A549 (cell line): ENCODE measurements around the gene FTH1. TPM values are rescaled to one million over a fixed set of nuclear protein-coding genes. Genes with fewer than 3 reads are reported as not detected.
"Not testable (repeated sequence)": the region's sequence is repeated elsewhere in the genome, so short reads cannot be mapped to it uniquely, and the experiment has no call there.

Experiments
- ATAC-seq, 2 experiments: fragments of 200-7000 bp in 1 of 2; fragments of >200 bp in 1 of 2; cut with Nextera tagmentation in 1 of 2; cut with Tn5 transposase in 1 of 2; 3 replicates each; pipeline versions ENCODE4 v1.8.0 to v1.9.1; 2018 to 2020; ENCODE audit warnings: mild to moderate bottlenecking in 1 of 2, moderate library complexity in 1 of 2
- CTCF ChIA-PET: fragments of 300-600 bp; sonication (Branson Sonifier 250); formaldehyde crosslinking; extraction: SDS; loops from one replicate; lab custom pipeline; 2021; ENCODE audit warnings: antibody characterized with exemption, inconsistent platforms; lab: Yijun Ruan, JAX
- POLR2A ChIA-PET: fragments of 350-600 bp; formaldehyde crosslinking; extraction: SDS; loops from one replicate; lab custom pipeline; 2021; ENCODE audit warnings: antibody characterized with exemption, inconsistent platforms; lab: Yijun Ruan, JAX
- DNase-seq, 2 experiments: peaks; one replicate each; pipeline versions ENCODE4 v3.0.0 to v3.0.0-alpha.2; 2011 to 2016; ENCODE audit warnings: low read depth in 1 of 2, low spot score in 1 of 2
- FAIRE-seq: peaks from 2 replicates; lab custom pipeline; 2011; peaks lifted over from hg19 to GRCh38; lab: Jason Lieb, UNC
- H3K27ac ChIP-seq, 2 experiments: fragments of >200 bp; sonication (Bioruptor Twin); formaldehyde crosslinking; 3 replicates each; pipeline ENCODE4 v1.5.1; 2016 to 2017
- H3K4me1 ChIP-seq: fragments of >200 bp; sonication (Bioruptor Twin); formaldehyde crosslinking; 3 replicates; pipeline ENCODE4 v1.6.1; 2016
- H3K4me2 ChIP-seq: fragments of >200 bp; sonication (Bioruptor Twin); formaldehyde crosslinking; 3 replicates; pipeline ENCODE4 v1.6.1; 2016
- H3K4me3 ChIP-seq: fragments of >200 bp; sonication (Bioruptor Twin); formaldehyde crosslinking; 3 replicates; pipeline ENCODE4 v1.5.1; 2016
- H3K9me3 ChIP-seq: fragments of >200 bp; sonication (Bioruptor Twin); formaldehyde crosslinking; 3 replicates; pipeline ENCODE4 v1.6.1; 2016
- ATOH8 ChIP-seq: fragments of 250-450 bp; sonication (Bioruptor Pico); IDR thresholded peaks from 2 replicates; pipeline ENCODE4 v1.5.0; 2020; ENCODE audit warnings: low read depth, mild to moderate bottlenecking, moderate library complexity
- BCL3 ChIP-seq: fragments of >200 bp; sonication (Bioruptor Twin); formaldehyde crosslinking; IDR thresholded peaks from 3 replicates; pipeline ENCODE4 v1.6.1; 2016
- BHLHE40 ChIP-seq: IDR thresholded peaks from 2 replicates; pipeline ENCODE4 v1.6.1; 2012; ENCODE audit warnings: low read depth, low read length, inconsistent platforms
- CBX2 ChIP-seq: fragments of 200-600 bp; sonication (generic); IDR thresholded peaks from 2 replicates; pipeline ENCODE4 v1.6.1; 2016; ENCODE audit warnings: low read depth, mild to moderate bottlenecking, borderline replicate concordance
- CBX8 ChIP-seq: fragments of 200-600 bp; sonication (generic); IDR thresholded peaks from 2 replicates; pipeline ENCODE4 v1.6.1; 2016
- E2F6 ChIP-seq: IDR thresholded peaks from 2 replicates; pipeline ENCODE4 v1.6.1; 2012; ENCODE audit warnings: low read depth, borderline replicate concordance
- EHF ChIP-seq: fragments of 250-450 bp; sonication (Bioruptor Pico); IDR thresholded peaks from 2 replicates; pipeline ENCODE4 v1.5.0; 2020; ENCODE audit warnings: mild to moderate bottlenecking
- EP300 ChIP-seq, 2 experiments: fragments of >200 bp; sonication (Bioruptor Twin); formaldehyde crosslinking; IDR thresholded peaks; 2 replicates in 1 of 2; 3 replicates in 1 of 2; pipeline ENCODE4 v1.6.1; 2016 to 2017
- FOSB ChIP-seq: fragments of 250-450 bp; sonication (Bioruptor Pico); IDR thresholded peaks from 2 replicates; pipeline ENCODE4 v1.5.0; 2020; ENCODE audit warnings: mild to moderate bottlenecking, moderate library complexity
- HDAC2 ChIP-seq: fragments of 200-600 bp; sonication (generic); IDR thresholded peaks from 2 replicates; pipeline ENCODE4 v1.6.1; 2016
- HMGXB4 ChIP-seq: fragments of 250-450 bp; sonication (Bioruptor Pico); IDR thresholded peaks from 2 replicates; pipeline ENCODE4 v1.5.0; 2021; ENCODE audit warnings: mild to moderate bottlenecking, moderate library complexity, borderline replicate concordance
- HOXA7 ChIP-seq: fragments of 250-450 bp; sonication (Bioruptor Pico); IDR thresholded peaks from 2 replicates; pipeline ENCODE4 v1.5.0; 2020; ENCODE audit warnings: mild to moderate bottlenecking, moderate library complexity
- HOXB5 ChIP-seq: fragments of 250-450 bp; sonication (Bioruptor Pico); IDR thresholded peaks from 2 replicates; pipeline ENCODE4 v1.5.0; 2020; ENCODE audit warnings: mild to moderate bottlenecking, moderate library complexity
- KDM1A ChIP-seq: fragments of 200-600 bp; sonication (generic); IDR thresholded peaks from 2 replicates; pipeline ENCODE4 v1.6.1; 2016; ENCODE audit warnings: low read depth, mild to moderate bottlenecking
- KDM5A ChIP-seq: fragments of 200-600 bp; sonication (generic); IDR thresholded peaks from 2 replicates; pipeline ENCODE4 v1.6.1; 2016; ENCODE audit warnings: antibody characterized with exemption, mild to moderate bottlenecking
- MAZ ChIP-seq: fragments of 150-350 bp; IDR thresholded peaks from 2 replicates; pipeline ENCODE4 v1.6.1; 2014; ENCODE audit warnings: antibody characterized with exemption, low read depth, low read length, borderline replicate concordance
- REST ChIP-seq: fragments of 200-600 bp; sonication (generic); IDR thresholded peaks from 2 replicates; pipeline ENCODE4 v1.6.1; 2016; ENCODE audit warnings: antibody characterized with exemption, mild to moderate bottlenecking, moderate library complexity
- SMC3 ChIP-seq: fragments of >200 bp; sonication (Bioruptor Twin); formaldehyde crosslinking; IDR thresholded peaks from 3 replicates; pipeline ENCODE4 v1.6.1; 2018; ENCODE audit warnings: inconsistent platforms
- TFCP2L1 ChIP-seq: fragments of 250-450 bp; sonication (Bioruptor Pico); IDR thresholded peaks from 2 replicates; pipeline ENCODE4 v1.5.0; 2021; ENCODE audit warnings: mild to moderate bottlenecking
- ZNF302 ChIP-seq: fragments of 250-450 bp; sonication (Bioruptor Pico); IDR thresholded peaks from 2 replicates; pipeline ENCODE4 v1.9.0; 2021; ENCODE audit warnings: inconsistent platforms, mild to moderate bottlenecking, moderate library complexity
- WGBS: methylation state at CpG from one replicate; pipeline ENCODE4 v1.1.6; 2017; ENCODE audit errors: missing lambda C conversion rate; 5-methylcytosine and 5-hydroxymethylcytosine counted together
- polyA plus RNA-seq, 4 experiments: library from polyadenylated mRNA; depleted of rRNA in 3 of 4; stranded (reverse); fragments of >200 nt; fragmentation: RNase III in 1 of 4; extraction: RNeasy Plus Mini Kit Qiagen cat#74134 plus additional on column Dnase treatment in 1 of 4; gene quantifications; 2 replicates in 3 of 4; 3 replicates in 1 of 4; pipeline ENCODE4 v1.2.3, GENCODE V29; 2011 to 2017

The FTH1 gene
- polyA plus RNA-seq, 2 of the 4 experiments (the other 2 are of a cell fraction), result 2,791 to 13,747 TPM

GRCh38 chr11:62008193-62008592 lies 40.8 kb upstream of the FTH1 start (continued):
- TF ChIP-seq REST (no peak), HMGXB4 (CRISPR knock-in tag) (no peak), HOXB5 (no peak)

GRCh38 chr11:62004473-62004872 lies 37.0 kb upstream of the FTH1 start:
- FAIRE-seq, result no peak

GRCh38 chr11:62002283-62002682 lies 34.8 kb upstream of the FTH1 start:
- not testable (repeated sequence) for DNase-seq, ATAC-seq, H3K4me3 ChIP-seq, FAIRE-seq
- WGBS, result 87% methylated on average over 8 of the region's 8 CpGs
- Histone ChIP-seq H3K27ac (peak overlapping the region; percentile 90 to 91), H3K4me2 (peak overlapping the region; percentile 47), H3K9me3 (peaks cover 19% of the 10 kb centered on the region), H3K4me1 (peaks cover 37% of the 10 kb centered on the region)
- CTCF ChIA-PET, result interaction anchor here (1.0 to 1.7 kb wide), 4 partner anchors 10 to 106 kb away, joined by 3 to 5 read pairs (median 4); no protein-coding TSS in a partner anchor
- POLR2A ChIA-PET, result interaction anchor here (0.6 to 1.3 kb wide), 2 partner anchors 14 to 34 kb away, joined by 5 read pairs; partner anchors contain the start of gene FTH1

More at GRCh38 chr11:62004473-62004872, 37.0 kb upstream of the FTH1 start:
- Histone ChIP-seq H3K4me3 (no peak overlapping the region), H3K4me1 (peaks cover 37% of the 10 kb centered on the region), H3K4me2 (no peak overlapping the region), H3K27ac (peak overlapping the region; percentile 57 to 73; a peak in 5 of 6 replicates)
- ChIA-PET POLR2A (no interaction called here), CTCF (interaction anchor here (0.8 to 1.3 kb wide), 5 partner anchors 13 to 82 kb away, joined by 3 to 6 read pairs (median 3); no protein-coding TSS in a partner anchor)
- WGBS, result 72% methylated on average over 2 of the region's 2 CpGs
- no peak for TF ChIP-seq HDAC2
- no peak for TF ChIP-seq BCL3
- TF ChIP-seq MAZ, result no peak
- TF ChIP-seq CBX8, result no peak
- no peak for TF ChIP-seq EHF (CRISPR knock-in tag)
- no peak for TF ChIP-seq SMC3
- no peak for TF ChIP-seq ATOH8 (CRISPR knock-in tag)
- TF ChIP-seq HOXB5, result no peak
- TF ChIP-seq ZNF302 (CRISPR knock-in tag), result no peak
- TF ChIP-seq FOSB, result no peak
- no peak for TF ChIP-seq KDM5A
- no peak for TF ChIP-seq KDM1A
- TF ChIP-seq EP300 (IDR thresholded peaks at IDR 0.05), result no peak
- no peak for TF ChIP-seq CBX2
- TF ChIP-seq E2F6, result no peak
- TF ChIP-seq BHLHE40, result no peak
- TF ChIP-seq HOXA7 (CRISPR knock-in tag), result no peak
- no peak for TF ChIP-seq TFCP2L1
- TF ChIP-seq, all 56 proteins: peak for 0
- ATAC-seq (peak in 1 of 2 experiments; percentile 18; a peak in 2 of 6 replicates), DNase-seq (no peak)
- H3K9me3 ChIP-seq, result peaks cover 7% of the 10 kb centered on the region
